Lung (tissue), 12 donors: ENCODE data around the gene SKOR2. TPM values are rescaled to one million over a fixed set of nuclear protein-coding genes. Genes with fewer than 3 reads are reported as not detected.

Experiments used
- ATAC-seq: fragments of 200-7000 bp; cut with Tn5 transposase; one replicate; pipeline ENCODE4 v1.9.1; 2020; ENCODE audit warnings: moderate number of reproducible peaks; ENCODE audit not compliant: insufficient read depth, low FRiP score
- DNase-seq, 3 donors: peaks; one replicate each; pipeline ENCODE4 v3.0.0-alpha.2; 2013 to 2017
- H3K27ac ChIP-seq, 2 donors: one replicate each; pipeline ENCODE4 v1.5.1; 2013; ENCODE audit warnings: mild to moderate bottlenecking in 2 of 2, moderate library complexity in 2 of 2, control low read depth in 1 of 2, inconsistent platforms in 1 of 2, low read depth in 1 of 2, low read length in 1 of 2
- H3K27me3 ChIP-seq, 3 donors: one replicate each; pipeline ENCODE4 v1.5.1; 2013; ENCODE audit warnings: low read length in 2 of 3; ENCODE audit not compliant: control insufficient read depth in 3 of 3, insufficient read depth in 3 of 3
- H3K36me3 ChIP-seq, 4 donors: one replicate each; pipeline ENCODE4 v1.5.1; 2013; ENCODE audit warnings: low read length in 4 of 4, mild to moderate bottlenecking in 1 of 4, moderate library complexity in 1 of 4; ENCODE audit not compliant: control insufficient read depth in 4 of 4, insufficient read depth in 4 of 4
- H3K4me1 ChIP-seq, 5 donors: one replicate each; pipeline ENCODE4 v1.5.1; 2013; ENCODE audit warnings: low read length in 5 of 5, mild to moderate bottlenecking in 2 of 5, moderate library complexity in 1 of 5; ENCODE audit not compliant: control insufficient read depth in 5 of 5, insufficient read depth in 5 of 5
- H3K4me3 ChIP-seq: one replicate; pipeline ENCODE4 v1.5.1; 2013; ENCODE audit warnings: mild to moderate bottlenecking, control low read depth, moderate library complexity
- H3K9ac ChIP-seq, 2 donors: one replicate each; pipeline ENCODE4 v1.5.1; 2013; ENCODE audit warnings: low read length in 2 of 2, control low read depth in 1 of 2; ENCODE audit not compliant: insufficient read depth in 1 of 2
- H3K9me3 ChIP-seq, 4 donors: one replicate each; pipeline ENCODE4 v1.5.1; 2013; ENCODE audit warnings: low read length in 3 of 4, mild to moderate bottlenecking in 1 of 4, moderate library complexity in 1 of 4; ENCODE audit not compliant: control insufficient read depth in 4 of 4, insufficient read depth in 3 of 4
- CTCF ChIP-seq: IDR thresholded peaks from 2 replicates; pipeline ENCODE4 v1.5.1; 2012; ENCODE audit warnings: mild to moderate bottlenecking; ENCODE audit errors: control extremely low read depth, extremely low read depth
- WGBS, 2 donors: extraction: QIAGEN DNeasy Blood & Tissue Kit; methylation state at CpG; one replicate each; pipeline ENCODE4 v1.1.7; 2013; 5-methylcytosine and 5-hydroxymethylcytosine counted together
- polyA plus RNA-seq, 2 donors: library from polyadenylated mRNA; stranded (reverse); fragments of 200-250 nt; gene quantifications; one replicate each; pipeline ENCODE4 v1.2.1, GENCODE V29; 2013
- total RNA-seq, 2 donors: library from RNA; depleted of rRNA in 1 of 2; stranded (reverse); fragments of >200 nt in 1 of 2; gene quantifications; one replicate each; pipeline ENCODE4 v1.2.1, GENCODE V29; 2014 to 2021
- donor health status: control.
- donor health status: control.
- donor health status: Bipolar disorder and iron deficiency.
- donor health status: healthy.
- donor health status: DM: yes; HTN: yes; CAD: no.

Gene SKOR2
- total and polyA plus RNA-seq, 4 donors = not detected

GRCh38 chr18:47244086-47244485 lies 7.4 kb downstream of the SKOR2 start:
- H3K27me3 ChIP-seq = peaks cover 17 to 79% (median 56%) of the 10 kb centered on the region in 3 donors

GRCh38 chr18:47235096-47235495 lies 16.4 kb downstream of the SKOR2 start:
- Histone ChIP-seq H3K27ac (no peak overlapping the region), H3K4me1 (no peaks in the 10 kb centered on the region), H3K9me3 (peaks cover 0 to 6% (median 0%) of the 10 kb centered on the region in 4 donors), H3K9ac (no peak overlapping the region), H3K36me3 (no peaks in the 10 kb centered on the region), H3K27me3 (peaks cover 5 to 43% (median 6%) of the 10 kb centered on the region in 3 donors), H3K4me3 (no peak overlapping the region)
- DNase-seq = no peak
- WGBS, 2 donors = 83 to 88% methylated on average over 4 of the region's 4 CpGs
- no peak for ATAC-seq
- TF ChIP-seq CTCF = no peak

More at GRCh38 chr18:47244086-47244485, 7.4 kb downstream of the SKOR2 start:
- peaks cover 0 to 12% (median 0%) of the 10 kb centered on the region in 4 donors for H3K9me3 ChIP-seq
- TF ChIP-seq CTCF = no peak
- H3K36me3 ChIP-seq = no peaks in the 10 kb centered on the region
- no peak for DNase-seq
- peaks cover 0 to 12% (median 0%) of the 10 kb centered on the region in 5 donors for H3K4me1 ChIP-seq
- no peak overlapping the region for H3K27ac ChIP-seq
- no peak overlapping the region for H3K4me3 ChIP-seq
- ATAC-seq = no peak
- WGBS, 2 donors = 21 to 24% methylated on average over 4 of the region's 4 CpGs
- no peak overlapping the region for H3K9ac ChIP-seq

- Histone ChIP-seq H3K27ac (no peak overlapping the region), H3K9ac (no peak overlapping the region), H3K9me3 (peaks cover 0 to 2% (median 0%) of the 10 kb centered on the region in 4 donors), H3K36me3 (no peaks in the 10 kb centered on the region), H3K4me3 (no peak overlapping the region), H3K27me3 (peaks cover 3 to 20% (median 8%) of the 10 kb centered on the region in 3 donors), H3K4me1 (no peaks in the 10 kb centered on the region)
- no peak for TF ChIP-seq CTCF
- no peak for ATAC-seq
- no peak for DNase-seq
These were observed 24.8 kb downstream of the SKOR2 start for GRCh38 chr18:47226660-47227059.

- Histone ChIP-seq H3K27me3 (peaks cover 0 to 39% (median 5%) of the 10 kb centered on the region in 3 donors), H3K36me3 (no peaks in the 10 kb centered on the region), H3K9me3 (no peaks in the 10 kb centered on the region), H3K4me1 (no peaks in the 10 kb centered on the region), H3K4me3 (no peak overlapping the region), H3K27ac (no peak overlapping the region), H3K9ac (no peak overlapping the region)
- TF ChIP-seq CTCF = no peak
- 2% methylated on average over 5 of the region's 5 CpGs for WGBS, 2 donors
- peak; percentile 24 to 62 (median 37) for DNase-seq
- ATAC-seq = peak; percentile 58
These were observed 35.8 kb downstream of the SKOR2 start for GRCh38 chr18:47215554-47216138.
